Omental fat pad (tissue), 4 donors: Measurements from ENCODE around the gene PPP1R14C. TPM values are rescaled to one million over a fixed set of nuclear protein-coding genes. Genes with fewer than 3 reads are reported as not detected.

Source experiments
- ATAC-seq: fragments of 150-250 bp; one replicate; pipeline ENCODE4 v1.9.1; 2016; ENCODE audit warnings: mild to moderate bottlenecking, moderate library complexity; ENCODE audit not compliant: low FRiP score
- DNase-seq: peaks from one replicate; pipeline ENCODE4 v3.0.0-alpha.2; 2019; ENCODE audit warnings: low spot score
- total RNA-seq, 4 donors: library from RNA; depleted of rRNA; stranded (reverse); fragments of >200 nt; gene quantifications; one replicate each; pipeline ENCODE4 v1.1.0, GENCODE V29; 2016
- TF ChIP-seq, protein P1 (sequence below), 3 donors: fragments of 450-650 bp; IDR thresholded peaks; one replicate each; pipeline ENCODE4 v1.5.1; 2016 to 2017; ENCODE audit warnings: antibody characterized with exemption in 3 of 3, mild to moderate bottlenecking in 3 of 3, moderate library complexity in 2 of 3

PPP1R14C gene
- total RNA-seq, 4 donors from 2014 or later = 0.31 to 1.1 TPM; not detected in 2

DNA sequence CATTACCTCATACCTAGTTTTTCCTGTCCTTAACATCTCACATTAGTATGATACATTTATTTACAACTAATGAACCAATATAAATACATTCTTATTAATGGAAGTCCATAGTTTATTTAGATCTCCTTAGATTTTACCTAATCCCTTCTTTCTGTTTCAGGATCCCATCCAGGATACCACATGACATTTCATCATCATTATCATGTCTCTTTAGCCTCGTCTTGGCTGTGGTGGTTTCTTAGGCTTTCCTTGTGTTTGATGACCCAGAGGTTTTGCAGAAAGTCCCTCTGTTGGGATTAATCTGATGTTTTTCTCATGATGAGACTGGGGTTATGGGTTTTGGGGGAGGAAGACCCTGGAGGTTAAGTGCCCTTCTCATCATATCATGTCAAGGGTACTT is 136.7 kb downstream of the PPP1R14C start:
- no peak for DNase-seq
- no peak for ATAC-seq
- TF ChIP-seq, protein P1, sequence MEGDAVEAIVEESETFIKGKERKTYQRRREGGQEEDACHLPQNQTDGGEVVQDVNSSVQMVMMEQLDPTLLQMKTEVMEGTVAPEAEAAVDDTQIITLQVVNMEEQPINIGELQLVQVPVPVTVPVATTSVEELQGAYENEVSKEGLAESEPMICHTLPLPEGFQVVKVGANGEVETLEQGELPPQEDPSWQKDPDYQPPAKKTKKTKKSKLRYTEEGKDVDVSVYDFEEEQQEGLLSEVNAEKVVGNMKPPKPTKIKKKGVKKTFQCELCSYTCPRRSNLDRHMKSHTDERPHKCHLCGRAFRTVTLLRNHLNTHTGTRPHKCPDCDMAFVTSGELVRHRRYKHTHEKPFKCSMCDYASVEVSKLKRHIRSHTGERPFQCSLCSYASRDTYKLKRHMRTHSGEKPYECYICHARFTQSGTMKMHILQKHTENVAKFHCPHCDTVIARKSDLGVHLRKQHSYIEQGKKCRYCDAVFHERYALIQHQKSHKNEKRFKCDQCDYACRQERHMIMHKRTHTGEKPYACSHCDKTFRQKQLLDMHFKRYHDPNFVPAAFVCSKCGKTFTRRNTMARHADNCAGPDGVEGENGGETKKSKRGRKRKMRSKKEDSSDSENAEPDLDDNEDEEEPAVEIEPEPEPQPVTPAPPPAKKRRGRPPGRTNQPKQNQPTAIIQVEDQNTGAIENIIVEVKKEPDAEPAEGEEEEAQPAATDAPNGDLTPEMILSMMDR (IDR thresholded peaks at IDR 0.05) = no peak

DNA sequence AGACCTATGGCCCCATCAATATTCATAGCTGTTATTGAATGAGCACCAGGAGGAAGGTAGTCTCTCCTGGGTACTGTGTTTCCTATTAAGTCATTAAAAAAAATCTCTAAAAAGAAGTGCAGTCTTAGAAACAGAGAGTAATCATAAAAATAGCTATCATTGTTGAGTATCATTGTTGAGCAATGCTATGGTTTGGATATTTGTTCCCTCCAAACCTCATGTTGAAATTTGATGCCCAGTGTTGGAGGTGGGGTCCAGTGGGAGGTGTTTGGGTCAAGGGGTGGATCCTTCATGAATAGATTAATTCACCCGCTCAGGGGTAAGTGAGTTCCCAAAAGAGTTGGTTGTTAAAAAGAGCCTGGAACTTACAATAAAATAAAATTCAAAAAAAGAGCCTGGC is 137.9 kb downstream of the PPP1R14C start:
- no peak for DNase-seq
- ATAC-seq = no peak
- TF ChIP-seq, protein P1 (IDR thresholded peaks at IDR 0.05) = no peak

DNA sequence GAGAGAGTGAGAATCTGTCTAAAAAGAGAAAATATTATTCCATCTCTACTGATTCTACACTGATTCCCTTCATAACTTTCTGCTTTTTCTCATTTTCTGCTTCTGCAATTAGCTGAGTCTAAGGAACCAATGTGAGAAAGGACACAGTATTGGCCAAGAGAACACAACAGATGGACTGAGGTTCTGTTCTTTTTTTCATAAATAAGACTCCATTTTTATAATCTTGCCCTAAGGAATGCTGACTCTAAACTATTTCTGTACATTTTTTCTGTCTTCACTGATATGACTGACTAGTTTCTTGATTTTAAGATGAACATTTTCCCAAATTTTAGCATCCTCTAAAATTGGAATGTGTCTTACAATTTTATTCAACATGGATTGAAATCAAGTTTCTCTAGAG is 138.9 kb downstream of the PPP1R14C start:
- ATAC-seq (no peak), DNase-seq (no peak)
- TF ChIP-seq, protein P1 (IDR thresholded peaks at IDR 0.05) = no peak

DNA sequence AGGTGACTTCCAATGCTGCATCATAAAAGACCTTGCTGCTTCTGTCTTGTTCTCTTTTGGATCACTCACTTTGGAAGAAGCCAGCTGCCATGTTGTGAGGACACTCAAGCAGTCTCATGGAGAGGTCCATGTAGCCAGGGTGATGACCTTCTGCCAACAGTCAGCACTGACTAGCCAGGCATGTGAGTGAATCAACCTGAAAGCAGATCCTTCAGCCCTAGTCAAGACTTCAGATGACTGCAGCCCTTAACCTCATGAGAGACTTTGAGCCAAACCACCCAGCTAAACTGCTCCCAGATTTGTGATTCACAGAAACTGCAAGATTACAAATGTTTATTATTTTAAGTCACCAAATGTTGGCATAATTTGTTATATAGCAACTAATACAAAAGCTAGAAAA is 140.0 kb downstream of the PPP1R14C start:
- TF ChIP-seq, protein P1 (IDR thresholded peaks at IDR 0.05) = no peak
- ATAC-seq = no peak

GRCh38 chr6:150286460-150286859 is 143.6 kb downstream of the PPP1R14C start:
- TF ChIP-seq, protein P1 (IDR thresholded peaks at IDR 0.05) = no peak
- ATAC-seq = no peak
- DNase-seq = no peak

More for the DNA sequence above, 140.0 kb downstream of the PPP1R14C start:
- no peak for DNase-seq

DNA sequence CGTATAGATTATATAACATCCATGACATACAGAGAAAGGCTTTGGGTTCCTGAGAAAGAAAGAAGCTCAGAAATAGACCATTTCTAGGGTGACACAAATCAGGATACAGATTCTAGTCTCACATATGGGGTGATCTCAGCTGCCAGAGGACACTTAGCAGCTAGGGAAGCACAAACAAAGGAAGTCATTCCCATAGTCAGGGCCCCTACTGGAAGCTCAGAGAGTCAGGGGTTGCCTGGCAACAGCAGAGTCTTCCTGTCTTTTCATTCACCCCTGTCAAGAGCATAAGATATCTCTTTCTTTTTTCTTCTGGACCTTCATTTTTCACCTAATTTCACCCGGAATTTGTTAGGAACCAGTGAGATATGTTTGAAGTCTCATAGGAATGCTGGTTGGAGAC is 144.1 kb downstream of the PPP1R14C start:
- DNase-seq = no peak
- ATAC-seq = no peak
- TF ChIP-seq, protein P1 (IDR thresholded peaks at IDR 0.05) = no peak

DNA sequence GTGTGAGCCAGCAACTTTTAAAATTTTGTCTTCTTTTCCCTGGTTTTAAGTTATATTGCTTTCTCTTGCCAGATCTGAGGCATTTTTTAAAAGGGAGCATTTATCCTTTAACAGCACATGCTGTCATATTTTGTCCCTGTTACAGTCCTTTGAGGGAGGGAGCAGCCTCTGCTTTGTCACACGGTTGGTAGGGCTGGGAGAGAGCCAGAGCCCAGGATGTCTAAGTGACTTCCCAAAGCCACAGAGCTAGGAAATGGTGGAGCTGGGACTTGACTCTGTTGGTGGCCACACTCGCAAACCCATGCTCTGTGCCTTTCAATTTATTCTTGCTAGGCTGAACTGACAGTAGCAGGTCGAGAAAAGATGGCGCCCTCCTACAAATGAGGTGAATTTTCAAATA is 145.6 kb downstream of the PPP1R14C start:
- ATAC-seq = no peak
- TF ChIP-seq, protein P1 (IDR thresholded peaks at IDR 0.05) = no peak
- no peak for DNase-seq
